H7 (cell line): ENCODE results near the gene PARD3. TPM values are rescaled to one million over a fixed set of nuclear protein-coding genes. Genes with fewer than 3 reads are reported as not detected.
A peak's percentile ranks its signal among the peaks of the same experiment; 100 is the strongest.
"Not testable (repeated sequence)": the region's sequence is repeated elsewhere in the genome, so short reads cannot be mapped to it uniquely, and the experiment has no call there.

Experiments used
- DNase-seq: peaks from one replicate; pipeline ENCODE4 v3.0.0; 2012
- H3K27me3 ChIP-seq: 2 replicates; pipeline ENCODE4 v1.6.0; 2011; ENCODE audit warnings: mild to moderate bottlenecking, low read length; ENCODE audit not compliant: control insufficient read depth, insufficient read depth
- H3K36me3 ChIP-seq: replicated peaks from 2 replicates; pipeline ENCODE4 v1.5.1; 2011; ENCODE audit warnings: low read length; ENCODE audit not compliant: control insufficient read depth, insufficient read depth
- H3K4me3 ChIP-seq: 2 replicates; pipeline ENCODE4 v1.5.1; 2011; ENCODE audit warnings: low read depth, mild to moderate bottlenecking, control low read depth, low read length, moderate library complexity; ENCODE audit not compliant: insufficient read depth
- total RNA-seq: library from RNA; depleted of rRNA; stranded (reverse); fragments of >200 nt; shearing (Covaris generic); gene quantifications from 2 replicates; pipeline ENCODE4 v1.2.3, GENCODE V29; 2014

PARD3 gene
- total RNA-seq, 1 experiment from 2014 or later, result 51.1 TPM

GRCh38 chr10:34795334-34795733 is 19.8 kb downstream of the PARD3 start:
- H3K4me3 ChIP-seq, result no peak overlapping the region
- no peak for DNase-seq
- H3K36me3 ChIP-seq, result no peaks in the 10 kb centered on the region
- H3K27me3 ChIP-seq, result no peaks in the 10 kb centered on the region

- DNase-seq, result no peak
- no peaks in the 10 kb centered on the region for H3K36me3 ChIP-seq
- no peaks in the 10 kb centered on the region for H3K27me3 ChIP-seq
- no peak overlapping the region for H3K4me3 ChIP-seq
Observed at GRCh38 chr10:34794835-34795234, 20.3 kb downstream of the PARD3 start.

DNA sequence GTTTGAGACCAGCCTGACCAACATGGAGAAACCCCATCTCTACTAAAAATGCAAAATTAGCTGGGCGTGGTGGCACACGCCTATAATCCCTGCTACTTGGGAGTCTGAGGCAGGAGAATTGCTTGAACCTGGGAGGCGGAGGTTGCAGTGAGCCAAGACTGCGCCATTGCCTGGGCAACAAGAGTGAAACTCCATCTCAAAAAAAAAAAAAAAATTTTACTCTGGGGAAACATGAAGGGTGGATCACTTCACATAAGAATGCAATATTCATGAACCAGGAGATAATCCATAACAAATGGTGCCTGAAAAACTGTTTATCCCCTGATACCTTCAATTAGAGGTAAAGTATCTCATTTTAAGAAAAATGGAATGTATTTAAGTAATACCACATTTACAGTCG is 21.5 kb downstream of the PARD3 start:
- not testable (repeated sequence) for H3K36me3 ChIP-seq, H3K4me3 ChIP-seq, DNase-seq, H3K27me3 ChIP-seq

- Histone ChIP-seq H3K36me3 (no peaks in the 10 kb centered on the region), H3K27me3 (no peaks in the 10 kb centered on the region), H3K4me3 (no peak overlapping the region)
- peak; percentile 32 for DNase-seq
Observed at GRCh38 chr10:34792881-34793280, 22.2 kb downstream of the PARD3 start.

DNA sequence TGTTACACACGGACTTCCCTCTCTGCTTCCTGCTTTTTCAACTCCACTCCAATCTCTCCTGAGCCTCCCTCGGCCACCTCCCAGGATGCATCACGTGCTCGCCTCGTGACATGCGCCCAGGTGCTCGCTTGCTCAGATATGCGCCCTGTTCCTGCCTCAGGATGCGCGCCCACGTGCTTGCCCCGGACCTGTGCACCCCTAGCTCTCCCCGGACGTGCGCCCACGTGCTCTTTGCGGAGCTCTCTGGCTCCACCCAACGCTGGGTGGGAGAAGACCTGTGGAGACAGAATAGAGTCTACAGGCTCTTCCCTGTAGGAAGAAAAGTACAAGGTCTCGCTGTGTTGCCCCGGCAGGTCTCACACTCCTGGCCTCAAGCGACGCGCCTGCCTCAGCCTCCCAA is 23.1 kb downstream of the PARD3 start:
- Histone ChIP-seq H3K27me3 (no peaks in the 10 kb centered on the region), H3K4me3 (no peak overlapping the region), H3K36me3 (no peaks in the 10 kb centered on the region)
- peak; percentile 64 for DNase-seq

DNA sequence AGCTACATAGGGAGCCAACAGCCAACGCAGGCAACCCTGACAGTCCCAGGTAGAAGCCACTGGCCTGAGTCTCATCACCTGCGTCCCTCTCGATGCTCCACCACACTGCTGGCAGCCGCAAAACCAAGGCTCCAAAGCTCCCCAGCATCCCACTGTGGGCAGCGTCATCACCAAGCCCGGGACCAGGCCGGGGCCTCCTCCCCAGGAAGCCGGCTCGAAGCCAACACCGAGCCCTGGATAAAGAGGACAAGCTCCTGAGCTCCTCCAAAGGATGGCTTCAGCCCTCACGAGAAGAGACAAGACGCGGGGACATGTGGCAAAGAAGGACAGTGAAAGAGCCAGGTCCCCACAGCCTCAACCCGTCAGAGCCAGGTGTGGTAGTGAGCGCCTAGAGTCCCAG is 23.9 kb downstream of the PARD3 start:
- H3K4me3 ChIP-seq, result no peak overlapping the region
- peak; percentile 32 for DNase-seq
- no peaks in the 10 kb centered on the region for H3K36me3 ChIP-seq
- H3K27me3 ChIP-seq, result no peaks in the 10 kb centered on the region

DNA sequence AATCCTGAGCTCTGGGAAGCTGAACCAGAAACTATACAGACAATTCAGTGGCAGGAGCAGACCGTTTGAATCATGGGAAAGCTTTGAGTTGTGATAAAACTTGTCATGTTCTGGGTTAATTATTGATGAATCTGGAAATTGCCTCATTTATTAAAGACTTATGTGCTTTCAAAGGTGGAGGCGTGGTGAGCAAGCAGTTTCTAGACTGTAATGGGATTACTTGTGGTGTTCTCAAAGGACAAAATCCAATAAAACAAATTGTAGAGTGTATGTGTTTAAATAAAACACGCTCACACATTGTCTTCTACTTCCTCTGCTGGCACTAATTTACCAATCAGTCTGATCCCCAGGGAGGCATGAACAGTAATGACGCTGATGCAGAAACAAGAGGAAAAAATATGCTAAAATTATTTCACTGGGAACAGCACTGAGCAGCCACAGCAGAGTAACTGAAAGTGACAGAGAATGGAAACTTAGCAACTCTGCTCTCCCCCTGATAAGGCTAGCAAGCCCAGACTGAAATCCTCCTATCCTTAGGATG is 25.1 kb downstream of the PARD3 start:
- Histone ChIP-seq H3K27me3 (no peaks in the 10 kb centered on the region), H3K4me3 (no peak overlapping the region), H3K36me3 (no peaks in the 10 kb centered on the region)
- no peak for DNase-seq

- no peaks in the 10 kb centered on the region for H3K27me3 ChIP-seq
- no peak overlapping the region for H3K4me3 ChIP-seq
- H3K36me3 ChIP-seq, result no peaks in the 10 kb centered on the region
- DNase-seq, result no peak
Observed at GRCh38 chr10:34786464-34786863, 28.6 kb downstream of the PARD3 start.

DNA sequence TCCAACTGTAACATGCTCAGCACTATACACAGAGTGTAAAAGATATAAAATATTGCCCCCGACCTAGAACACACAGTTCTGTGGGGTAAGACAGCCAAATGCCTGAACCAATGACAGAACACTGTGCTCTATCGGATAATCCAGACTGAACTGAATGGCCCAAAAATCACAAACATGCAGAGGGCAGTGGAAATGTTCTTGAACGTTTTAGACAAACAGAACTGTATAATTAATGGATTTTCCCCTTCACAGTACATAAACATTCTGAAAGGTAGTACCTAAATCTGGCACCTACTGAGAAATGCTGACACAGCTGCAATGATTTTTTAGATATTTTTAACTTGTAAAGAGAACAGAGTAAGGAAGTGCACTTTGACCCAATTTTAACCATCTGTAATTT is 33.4 kb downstream of the PARD3 start:
- Histone ChIP-seq H3K36me3 (no peaks in the 10 kb centered on the region), H3K27me3 (no peaks in the 10 kb centered on the region), H3K4me3 (no peak overlapping the region)
- DNase-seq, result no peak

- no peak overlapping the region for H3K4me3 ChIP-seq
- H3K27me3 ChIP-seq, result no peaks in the 10 kb centered on the region
- DNase-seq, result peak; percentile 59
- no peaks in the 10 kb centered on the region for H3K36me3 ChIP-seq
Observed at GRCh38 chr10:34780818-34781380, 34.2 kb downstream of the PARD3 start.

- no peak overlapping the region for H3K4me3 ChIP-seq
- H3K36me3 ChIP-seq, result no peaks in the 10 kb centered on the region
- no peaks in the 10 kb centered on the region for H3K27me3 ChIP-seq
- DNase-seq, result no peak
Observed at GRCh38 chr10:34778237-34778636, 36.9 kb downstream of the PARD3 start.

- DNase-seq, result no peak
- H3K27me3 ChIP-seq, result no peaks in the 10 kb centered on the region
- no peaks in the 10 kb centered on the region for H3K36me3 ChIP-seq
- no peak overlapping the region for H3K4me3 ChIP-seq
Observed at GRCh38 chr10:34776090-34776690, 38.9 kb downstream of the PARD3 start.

DNA sequence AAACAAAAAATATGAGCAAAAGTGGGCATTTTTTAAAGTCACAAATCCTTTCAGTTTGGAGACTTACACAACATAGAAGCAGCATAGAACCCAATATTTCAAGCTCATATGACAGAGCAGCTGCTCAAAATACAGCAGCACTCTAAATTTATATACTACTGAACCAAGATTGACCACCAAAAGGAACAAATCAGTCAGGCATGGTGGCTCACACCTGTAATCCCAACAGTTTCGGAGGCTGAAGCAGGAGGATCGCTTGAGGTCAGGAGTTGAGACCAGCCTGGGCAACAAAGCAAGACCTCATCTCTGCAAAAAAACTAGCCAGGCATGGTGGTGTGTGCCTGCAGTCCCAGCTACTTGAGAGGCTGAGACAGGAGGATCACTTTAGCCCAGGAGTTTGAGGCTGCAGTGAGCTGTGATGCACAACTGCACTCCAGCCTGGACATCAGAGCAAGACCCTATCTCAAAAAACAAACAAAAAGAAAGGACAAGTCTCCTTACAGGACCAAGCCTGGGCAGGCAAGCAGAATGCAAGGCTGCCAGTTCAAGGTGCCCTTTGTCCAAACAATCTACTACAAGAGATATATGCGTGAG is 40.0 kb downstream of the PARD3 start:
- Histone ChIP-seq H3K4me3 (no peak overlapping the region), H3K27me3 (no peaks in the 10 kb centered on the region), H3K36me3 (no peaks in the 10 kb centered on the region)
- no peak for DNase-seq

- no peak overlapping the region for H3K4me3 ChIP-seq
- H3K27me3 ChIP-seq, result no peaks in the 10 kb centered on the region
- no peaks in the 10 kb centered on the region for H3K36me3 ChIP-seq
- DNase-seq, result no peak
Observed at GRCh38 chr10:34773636-34774630, 41.2 kb downstream of the PARD3 start.
